GM18520 (cell line): ENCODE data around the gene ZBTB20.
"Not testable (repeated sequence)": the region's sequence is repeated elsewhere in the genome, so short reads cannot be mapped to it uniquely, and the experiment has no call there.

Experiments
- ATAC-seq: cut with Tn5 transposase; IDR thresholded peaks from one replicate; pipeline ENCODE4 v1.9.1; 2021; ENCODE audit not compliant: unreplicated experiment

Gene ZBTB20

DNA sequence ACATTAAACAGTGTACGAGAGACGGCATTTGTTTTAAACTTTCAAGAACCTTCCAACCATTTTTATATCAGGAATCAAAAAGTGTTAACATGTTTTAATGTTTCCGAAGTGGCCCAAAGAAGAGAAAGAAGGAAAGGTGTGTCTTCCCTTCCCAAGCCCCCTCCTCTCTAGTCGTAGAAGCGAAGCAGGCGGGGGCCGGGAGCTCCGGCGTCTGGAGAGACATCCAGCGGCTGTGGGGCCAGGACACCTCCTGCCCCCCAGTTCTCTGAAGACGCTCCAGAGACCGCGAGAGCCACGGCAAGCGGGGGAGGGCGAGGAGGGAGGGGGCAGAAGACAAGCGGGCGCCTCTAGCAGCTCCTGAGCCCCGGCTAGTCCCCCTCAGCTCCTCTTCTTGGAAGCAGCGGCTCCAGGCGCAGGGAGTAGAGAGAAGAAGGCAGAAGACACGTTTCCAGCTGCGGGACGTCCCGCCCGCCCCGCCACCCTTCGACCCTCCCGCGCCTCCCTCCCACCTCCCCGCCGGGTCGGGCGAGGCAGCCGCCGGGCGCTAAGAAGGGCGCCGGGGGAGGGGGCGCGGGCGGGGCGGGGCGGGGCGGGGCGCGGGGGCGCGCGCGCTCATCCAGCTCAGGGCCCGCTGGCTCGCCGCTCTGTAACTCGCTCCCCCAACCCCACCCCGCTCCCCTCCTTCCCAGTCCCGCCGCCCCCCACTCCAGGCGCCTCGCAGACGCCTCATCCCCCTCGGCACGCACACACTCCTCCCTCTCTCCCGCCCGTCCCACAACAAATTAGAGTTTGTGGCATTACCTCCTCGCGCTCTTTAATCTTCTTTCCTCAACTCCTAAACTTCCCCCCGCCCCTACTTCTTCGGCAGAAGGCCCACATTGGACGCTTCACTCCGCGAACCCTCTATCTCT is at the start of gene ZBTB20:
Gene ZBTB20 (minus strand): TSS at position 871 of the 911 bp plus-strand sequence.
- ATAC-seq = peak; percentile 8

DNA sequence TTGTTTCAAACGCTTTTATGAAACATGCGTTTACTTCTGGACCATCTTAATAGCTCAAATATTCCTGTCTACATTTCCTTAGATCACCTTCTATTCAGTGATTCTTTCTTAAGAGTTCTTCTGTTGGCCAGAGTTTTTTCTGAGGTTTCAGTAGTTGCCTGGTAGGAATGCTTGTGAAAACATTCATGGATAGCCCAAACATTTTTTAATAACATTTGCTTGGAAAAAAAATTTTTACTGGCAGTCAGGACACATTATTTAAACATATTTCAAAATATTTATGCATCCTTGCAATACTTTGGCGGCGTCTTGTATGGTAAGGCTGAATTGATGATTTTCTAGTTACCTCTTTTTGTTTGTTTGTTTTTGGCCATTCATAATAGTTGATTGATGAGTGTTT is 47.4 kb upstream of the ZBTB20 start:
- no peak for ATAC-seq

DNA sequence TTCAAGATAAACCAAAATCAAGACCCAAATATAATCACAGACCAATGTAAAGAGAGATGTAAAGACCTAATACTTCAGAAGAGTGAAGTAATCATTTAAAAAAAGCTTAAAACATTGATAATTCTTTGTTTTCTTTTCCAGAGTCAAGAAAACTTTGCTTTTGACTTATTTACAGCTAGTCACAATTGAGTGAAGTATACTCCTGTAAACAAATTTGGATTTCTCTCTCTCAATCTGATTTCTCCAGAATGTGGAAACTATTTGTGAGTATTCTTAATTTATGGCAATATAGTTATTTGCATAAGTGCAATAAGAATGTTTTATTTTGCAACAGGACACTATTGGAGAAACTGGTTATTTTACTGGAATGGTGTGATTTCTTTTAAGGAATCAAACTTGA is 43.7 kb upstream of the ZBTB20 start:
- ATAC-seq = no peak

DNA sequence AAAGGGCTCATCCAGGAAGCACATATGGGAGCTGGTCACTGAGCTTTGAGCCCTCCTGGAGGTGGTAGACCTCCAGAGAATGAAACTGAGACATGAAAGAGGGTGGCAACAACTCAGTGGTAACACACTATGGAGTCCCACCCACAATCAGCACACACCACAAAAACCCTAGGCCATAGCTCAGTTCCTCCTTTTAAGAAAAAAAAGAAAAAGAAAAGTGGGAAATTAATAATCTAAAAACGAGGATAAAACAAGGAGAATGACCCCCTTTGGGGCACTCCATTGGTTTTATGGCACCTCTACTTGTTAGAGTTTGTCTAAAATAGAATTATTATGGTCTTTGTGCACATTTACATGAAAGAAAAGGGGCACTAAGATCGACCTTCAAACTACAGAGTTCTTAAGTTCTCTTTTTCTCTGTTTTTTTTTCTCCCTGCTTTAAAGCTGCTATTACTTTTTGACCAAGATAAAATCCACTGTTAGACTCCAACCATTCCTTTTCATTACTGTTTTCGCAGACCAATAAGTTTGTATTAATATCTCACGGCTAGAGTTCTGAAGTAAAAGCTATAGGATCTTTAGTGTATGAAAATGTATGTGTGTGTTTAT is 40.2 kb upstream of the ZBTB20 start:
- ATAC-seq = peak; percentile 100

DNA sequence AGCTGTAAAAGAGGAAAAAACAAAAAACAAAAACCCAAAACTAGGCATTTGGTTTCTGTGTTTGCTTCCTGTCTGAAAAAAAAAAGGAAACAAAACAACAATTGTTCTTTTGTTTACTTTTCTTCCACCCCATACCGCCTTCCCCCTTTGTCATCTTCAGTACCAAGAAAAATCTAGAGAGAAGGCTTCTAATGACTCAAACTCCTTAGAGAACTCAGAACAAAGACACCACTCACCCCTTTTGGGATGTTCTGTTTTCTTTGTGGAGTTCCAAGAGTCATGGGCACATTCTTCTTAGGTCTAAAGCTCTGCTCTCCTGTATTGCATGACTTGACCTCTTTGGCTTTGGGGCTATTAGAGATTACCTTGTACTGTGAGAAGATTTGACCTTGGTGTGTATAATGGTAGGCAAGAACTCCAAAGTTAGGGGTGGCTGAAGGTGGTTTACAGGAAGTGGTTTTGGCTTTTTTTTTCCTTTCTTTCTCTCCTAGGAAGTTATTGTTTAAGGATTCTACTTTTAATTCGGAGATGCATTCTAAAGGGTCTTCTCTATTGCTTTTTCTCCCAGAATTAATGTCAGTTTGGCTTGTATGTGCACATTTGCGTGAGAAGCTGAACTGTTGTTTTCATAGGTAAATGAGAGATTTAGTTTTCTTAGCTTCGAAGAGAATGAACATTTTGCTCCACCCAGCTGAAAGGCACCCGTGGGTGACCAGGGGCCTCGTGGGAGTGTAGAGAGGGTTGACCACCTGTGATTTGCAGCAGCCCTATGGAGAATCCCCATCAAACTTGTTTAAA is 39.5 kb upstream of the ZBTB20 start:
- peak; percentile 16 for ATAC-seq

DNA sequence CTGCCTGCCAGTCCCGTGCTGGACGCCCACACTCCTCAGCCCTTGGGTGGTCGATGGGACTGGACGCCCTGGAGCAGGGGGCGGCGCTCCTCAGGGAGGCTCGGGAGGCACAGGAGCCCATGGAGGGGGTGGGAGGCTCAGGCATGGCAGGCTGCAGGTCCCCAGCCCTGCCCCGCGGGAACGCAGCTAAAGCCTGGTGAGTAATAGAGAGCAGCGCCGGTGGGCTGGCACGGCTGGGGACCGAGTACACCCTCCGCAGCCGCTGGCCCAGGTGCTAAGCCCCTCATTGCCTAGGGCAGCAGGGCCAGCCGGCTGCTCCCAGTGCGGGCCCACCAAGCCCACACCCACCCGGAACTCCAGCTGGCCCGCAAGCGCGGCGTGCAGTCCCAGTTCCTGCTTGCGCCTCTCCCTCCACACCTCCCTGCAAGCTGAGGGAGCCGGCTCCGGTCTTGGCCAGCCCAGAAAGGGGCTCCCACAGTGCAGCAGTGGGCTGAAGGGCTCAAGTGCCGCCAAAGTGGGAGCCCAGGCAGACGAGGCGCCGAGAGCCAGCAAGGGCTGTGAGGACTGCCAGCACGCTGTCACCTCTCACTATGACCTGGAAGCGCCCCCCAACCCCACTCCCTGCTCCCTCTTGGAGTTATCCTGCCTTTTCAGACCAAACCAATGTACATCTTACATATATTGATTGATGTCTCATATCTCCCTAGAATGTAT is 37.9 kb upstream of the ZBTB20 start:
- ATAC-seq = not testable (repeated sequence)

DNA sequence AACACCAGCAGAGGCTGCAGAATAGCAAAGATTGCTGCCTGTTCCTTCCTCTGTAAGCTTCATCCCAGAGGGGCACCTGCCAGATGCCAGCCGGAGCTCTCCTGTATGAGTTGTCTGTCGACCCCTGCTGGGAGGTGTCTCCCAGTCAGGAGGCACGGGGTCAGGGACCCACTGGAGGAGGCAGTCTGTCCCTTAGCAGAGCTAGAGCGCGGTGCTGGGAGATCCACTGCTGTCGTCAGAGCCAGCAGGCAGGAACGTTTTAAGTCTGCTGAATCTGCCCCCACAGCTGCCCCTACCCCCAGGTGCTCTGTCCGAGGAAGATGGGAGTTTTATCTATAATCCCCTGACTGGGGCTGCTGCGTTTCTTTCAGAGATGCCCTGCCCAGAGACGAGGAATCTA is 31.8 kb upstream of the ZBTB20 start:
- ATAC-seq = not testable (repeated sequence)

DNA sequence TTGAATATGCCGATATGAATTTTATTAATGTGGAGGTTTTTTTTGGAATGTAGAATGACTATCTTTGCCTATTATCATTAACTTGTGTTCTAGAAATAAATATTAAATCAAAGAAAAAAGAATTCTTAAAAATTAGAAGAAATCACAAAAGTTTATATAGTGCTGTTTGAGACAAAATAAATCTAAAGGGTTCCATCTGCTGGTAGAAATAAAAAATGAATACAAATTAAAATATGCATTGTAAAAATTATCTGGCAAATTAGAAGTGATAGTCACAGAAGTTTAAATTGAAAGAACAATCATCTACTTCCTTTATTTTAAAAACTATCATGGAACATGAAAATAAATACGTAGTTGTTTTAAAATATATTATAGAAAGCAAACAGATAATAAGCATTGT is 22.7 kb upstream of the ZBTB20 start:
- ATAC-seq = no peak

DNA sequence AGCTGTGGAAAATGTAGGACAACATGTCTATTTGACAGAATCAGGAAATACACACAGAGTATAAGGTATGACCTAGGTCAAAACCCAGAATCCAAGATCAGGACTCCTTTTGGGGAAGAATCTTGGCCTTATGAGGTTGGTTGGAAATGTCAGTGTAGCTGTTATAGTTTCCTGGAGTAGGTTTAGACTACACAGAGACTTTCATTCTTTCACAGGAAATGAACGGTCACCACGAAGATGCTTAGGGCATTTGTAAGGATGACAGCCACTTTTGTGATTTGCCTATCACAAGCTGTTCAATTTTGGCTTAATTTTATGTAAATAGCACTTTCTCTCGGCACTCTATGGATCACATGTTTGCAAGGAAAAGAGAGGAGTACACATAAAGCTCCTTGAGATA is 18.6 kb upstream of the ZBTB20 start:
- no peak for ATAC-seq

DNA sequence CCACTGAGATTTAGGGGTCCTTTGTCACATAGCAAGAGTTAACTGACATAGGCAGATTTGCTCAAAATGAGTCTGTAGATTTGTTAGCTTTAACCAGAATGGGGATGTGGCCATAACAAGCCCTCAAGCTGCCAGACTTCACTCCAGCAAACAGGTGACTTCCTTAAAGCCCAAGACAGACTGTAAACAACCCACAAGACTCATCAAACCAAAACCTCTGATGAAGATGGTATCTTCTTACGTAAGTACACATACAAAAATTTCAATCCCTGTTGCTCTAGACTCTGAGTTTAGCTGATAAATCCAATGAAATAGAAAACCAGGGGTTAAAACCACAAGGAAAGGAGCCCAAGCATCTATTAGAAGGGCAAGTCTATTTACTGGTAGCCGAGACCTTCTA is 18.2 kb upstream of the ZBTB20 start:
- ATAC-seq = no peak

DNA sequence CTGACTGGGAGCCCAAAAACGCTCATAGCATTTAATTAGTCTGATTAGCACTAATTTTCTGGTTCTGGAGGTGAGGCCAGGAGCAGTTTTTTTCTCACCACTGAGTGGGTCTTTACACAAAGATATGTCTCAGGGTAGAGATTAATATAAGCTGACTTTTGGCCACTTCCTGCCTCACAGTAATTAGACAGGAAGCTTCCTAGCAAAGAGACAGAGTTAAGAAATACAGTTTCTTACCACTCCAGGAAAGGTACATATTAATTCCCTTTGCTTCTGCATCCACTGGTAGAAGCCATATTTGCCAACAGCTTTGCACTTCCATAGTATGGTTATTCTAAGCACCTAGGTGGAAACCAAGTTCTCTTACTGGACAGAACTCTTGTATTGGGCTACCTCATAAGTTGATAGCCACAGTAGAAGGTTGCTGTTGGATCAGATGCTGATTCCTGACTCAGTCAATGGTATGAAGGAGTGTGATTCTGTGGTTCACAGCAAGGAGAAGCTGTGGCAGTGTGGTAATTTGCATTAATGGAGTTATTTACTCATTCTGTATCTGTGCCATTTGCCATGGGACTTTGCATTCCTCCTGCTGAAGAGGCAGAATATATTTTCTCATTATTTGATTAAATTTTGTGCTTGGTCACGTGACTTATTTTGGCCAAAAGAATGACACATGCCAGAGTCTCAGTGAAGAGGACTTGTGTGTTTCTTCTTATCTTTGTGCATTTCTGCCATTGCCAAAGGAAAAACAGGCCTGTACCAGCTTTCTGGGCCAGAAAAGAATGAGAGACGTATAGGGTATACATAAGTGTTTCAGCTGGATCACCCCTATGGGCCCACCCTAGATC is 17.5 kb upstream of the ZBTB20 start:
- ATAC-seq = no peak

DNA sequence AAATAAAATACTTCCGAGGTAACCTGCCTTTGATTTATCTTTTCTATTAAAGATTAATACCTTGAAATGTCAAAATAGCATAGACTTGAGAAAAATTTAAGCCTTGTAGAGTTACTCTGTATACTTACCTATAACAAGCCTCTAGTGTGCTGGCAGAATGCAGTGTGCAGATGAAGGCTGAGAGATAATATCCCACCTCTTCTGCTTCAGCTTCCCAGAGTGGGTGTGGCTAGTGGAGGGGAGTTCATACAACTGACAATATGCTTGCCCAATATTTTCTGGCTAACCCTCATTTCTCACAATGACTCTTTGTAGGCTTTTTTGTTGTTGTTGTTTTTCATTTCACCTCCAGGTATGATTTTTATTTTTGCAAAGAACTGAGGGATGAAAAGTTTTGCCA is 15.7 kb upstream of the ZBTB20 start:
- no peak for ATAC-seq

DNA sequence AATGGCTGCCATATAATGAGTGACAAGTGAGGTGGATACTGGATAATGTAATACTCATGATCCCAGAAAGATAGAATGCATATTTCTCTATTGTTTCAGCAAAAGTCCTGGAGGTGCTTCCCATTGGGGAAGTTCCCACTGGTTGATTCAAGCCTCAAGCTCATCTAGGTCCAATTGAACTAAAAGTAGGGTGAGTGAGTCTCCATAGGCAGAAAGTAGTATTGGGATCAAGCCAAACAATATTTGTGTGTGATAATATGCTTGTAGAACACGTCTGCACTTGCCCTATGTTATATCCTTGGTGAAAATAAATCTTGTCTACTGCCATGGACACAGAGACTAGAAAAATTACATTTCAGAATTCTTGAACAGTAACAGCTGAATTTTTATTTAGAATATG is 14.8 kb upstream of the ZBTB20 start:
- no peak for ATAC-seq

DNA sequence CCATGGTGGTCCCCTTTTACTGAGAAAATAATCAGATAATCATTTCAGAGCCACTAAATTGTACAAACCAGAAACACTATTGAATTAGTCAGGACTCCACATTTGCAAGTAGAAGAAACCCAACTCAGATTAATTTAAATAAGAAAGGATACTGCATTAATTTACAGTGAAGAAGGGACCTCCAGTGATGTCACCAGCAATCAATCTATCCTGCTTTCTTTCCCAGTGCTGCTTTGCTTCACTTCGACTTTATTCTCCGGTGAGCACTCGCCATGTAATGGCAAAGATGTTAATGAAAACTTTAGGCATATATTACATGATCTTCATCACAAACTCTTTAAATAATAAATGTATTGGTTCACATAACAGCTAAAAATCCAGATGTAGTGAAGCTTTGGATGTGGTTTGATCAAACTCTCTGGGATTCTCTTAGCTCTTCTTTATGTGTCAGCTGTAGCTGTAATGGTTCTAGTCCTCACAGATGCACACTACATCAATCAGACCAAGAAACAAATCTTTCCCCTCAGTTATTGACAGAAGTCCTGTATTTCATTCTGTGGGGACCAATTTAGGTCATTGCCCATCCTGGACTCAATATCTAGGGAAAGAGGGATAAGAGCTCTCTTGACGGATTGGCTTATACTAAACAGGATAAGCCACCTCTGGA is 14.2 kb upstream of the ZBTB20 start:
- no peak for ATAC-seq

DNA sequence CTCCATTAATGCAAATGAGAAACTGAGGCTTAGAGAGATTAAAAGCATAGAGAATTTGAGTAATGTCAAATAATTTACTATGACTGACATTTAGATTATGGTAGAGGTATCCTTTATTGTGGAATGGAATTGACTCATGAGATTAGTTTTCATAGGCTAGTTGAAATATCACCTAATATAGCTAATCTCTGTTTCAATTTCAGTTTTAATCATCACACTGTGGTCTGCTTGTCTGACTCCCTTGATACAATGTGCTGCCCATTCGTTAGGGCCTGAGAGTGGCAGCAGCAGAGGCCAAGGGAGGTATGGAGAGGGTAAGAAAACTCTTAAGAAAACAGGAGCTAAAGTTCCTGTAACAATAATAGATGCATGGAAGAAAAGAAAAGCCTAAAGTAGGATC is 13.2 kb upstream of the ZBTB20 start:
- peak; percentile 99 for ATAC-seq

DNA sequence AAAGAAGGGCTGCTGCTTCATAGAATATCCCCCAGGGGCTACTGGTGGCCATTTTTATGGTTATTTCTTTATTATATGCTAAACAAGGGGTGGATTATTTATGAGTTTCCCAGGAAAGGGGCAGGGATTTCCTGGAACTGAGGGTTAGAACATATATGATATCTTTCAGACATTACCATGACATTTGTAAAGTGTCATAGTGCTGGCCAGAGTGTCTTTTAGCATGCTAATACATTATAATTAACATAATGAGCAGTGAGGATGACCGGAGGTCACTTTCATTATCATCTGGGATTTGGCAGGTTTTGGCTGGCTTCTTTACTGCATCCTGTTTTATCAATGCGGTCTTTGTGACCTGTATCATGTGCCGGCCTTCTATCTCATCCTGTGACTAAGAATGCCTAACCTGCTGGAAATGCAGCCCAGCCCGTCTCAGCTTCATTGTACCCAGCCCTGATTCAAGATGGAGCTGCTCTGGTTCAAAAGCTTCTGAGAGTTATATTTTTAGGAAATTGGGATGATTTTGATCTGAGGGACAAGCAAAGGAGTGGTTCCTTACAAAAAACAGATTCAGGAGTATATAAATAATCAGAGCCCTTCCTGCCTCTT is 9.1 kb upstream of the ZBTB20 start:
- ATAC-seq = no peak

DNA sequence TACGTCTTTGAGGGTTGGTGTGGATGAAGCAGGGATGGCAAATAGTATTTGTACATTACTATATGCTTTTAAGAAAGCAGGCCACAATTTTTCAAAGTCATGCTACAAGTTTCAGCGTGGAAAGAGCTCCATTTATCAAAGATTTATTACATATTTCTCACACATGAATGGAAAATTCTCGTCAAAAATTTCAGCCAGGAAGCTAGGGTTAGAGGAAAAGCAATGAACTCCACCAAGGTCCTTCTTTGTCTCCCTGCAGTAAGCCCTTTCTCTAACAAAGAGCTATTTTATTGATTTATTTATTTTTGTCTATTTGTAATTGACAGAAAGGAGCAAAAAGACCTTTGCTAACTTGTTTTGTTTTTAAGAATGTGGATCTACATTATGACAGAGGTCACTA is 7.5 kb upstream of the ZBTB20 start:
- no peak for ATAC-seq

DNA sequence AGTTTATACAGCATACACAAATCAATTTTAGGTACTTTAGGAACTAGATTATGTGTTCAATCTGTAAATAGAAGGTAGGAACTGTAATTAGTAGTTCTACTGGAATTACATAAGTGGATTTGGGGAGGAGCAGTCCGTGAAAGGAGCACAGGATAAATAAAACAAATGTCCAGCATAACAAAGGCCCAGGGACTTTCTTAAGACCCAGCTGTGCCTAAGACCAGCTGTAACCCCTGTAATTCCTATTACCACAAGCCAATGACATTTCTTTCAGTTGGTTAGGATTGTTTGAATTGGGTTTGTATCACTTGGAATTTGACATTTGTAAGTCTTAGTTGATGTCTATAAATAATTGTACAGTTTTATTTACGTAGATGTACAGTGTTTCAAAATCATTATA is 4.8 kb upstream of the ZBTB20 start:
- ATAC-seq = no peak

DNA sequence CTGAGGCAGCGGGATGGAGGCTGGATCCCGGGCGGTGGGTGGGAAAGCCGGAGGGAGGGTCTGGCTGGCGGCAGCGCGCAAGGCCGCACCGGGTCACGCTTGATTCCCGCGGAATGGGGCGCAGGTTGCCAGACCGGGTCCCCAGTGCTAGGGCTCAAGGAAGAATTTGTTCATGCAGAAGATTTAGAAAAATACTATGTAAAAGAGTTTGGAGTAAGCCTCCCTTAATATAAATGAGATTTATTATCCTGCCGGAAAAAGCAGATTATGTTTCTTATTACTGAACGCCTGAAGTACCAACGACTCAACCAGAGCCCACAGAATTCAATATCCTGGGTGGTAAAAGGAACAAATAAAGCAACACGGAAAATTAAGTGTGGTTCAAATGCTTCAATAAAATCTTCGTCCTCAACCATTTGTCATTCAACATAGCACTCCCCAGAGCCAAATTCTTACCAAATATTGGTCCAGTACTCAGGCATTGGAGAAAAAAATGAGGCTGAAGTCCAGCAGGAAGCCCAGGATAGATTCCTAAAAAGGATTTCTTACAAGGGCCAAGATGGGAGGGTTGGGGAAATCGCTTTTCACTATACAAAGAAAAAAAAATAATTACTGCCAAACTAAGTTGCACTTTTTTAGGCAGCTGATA is 1.2 kb upstream of the ZBTB20 start:
- ATAC-seq = no peak
